ENCODE measurements around the gene USP53. TPM values are rescaled to one million over a fixed set of nuclear protein-coding genes. Genes with fewer than 3 reads are reported as not detected.

The USP53 gene
- total RNA-seq, 3 donors from 2014 or later (not counting 1 experiment from before 2014, with no cell fraction given) = 8.9 to 10.5 (median 9.3) TPM

- TF ChIP-seq, protein P1, sequence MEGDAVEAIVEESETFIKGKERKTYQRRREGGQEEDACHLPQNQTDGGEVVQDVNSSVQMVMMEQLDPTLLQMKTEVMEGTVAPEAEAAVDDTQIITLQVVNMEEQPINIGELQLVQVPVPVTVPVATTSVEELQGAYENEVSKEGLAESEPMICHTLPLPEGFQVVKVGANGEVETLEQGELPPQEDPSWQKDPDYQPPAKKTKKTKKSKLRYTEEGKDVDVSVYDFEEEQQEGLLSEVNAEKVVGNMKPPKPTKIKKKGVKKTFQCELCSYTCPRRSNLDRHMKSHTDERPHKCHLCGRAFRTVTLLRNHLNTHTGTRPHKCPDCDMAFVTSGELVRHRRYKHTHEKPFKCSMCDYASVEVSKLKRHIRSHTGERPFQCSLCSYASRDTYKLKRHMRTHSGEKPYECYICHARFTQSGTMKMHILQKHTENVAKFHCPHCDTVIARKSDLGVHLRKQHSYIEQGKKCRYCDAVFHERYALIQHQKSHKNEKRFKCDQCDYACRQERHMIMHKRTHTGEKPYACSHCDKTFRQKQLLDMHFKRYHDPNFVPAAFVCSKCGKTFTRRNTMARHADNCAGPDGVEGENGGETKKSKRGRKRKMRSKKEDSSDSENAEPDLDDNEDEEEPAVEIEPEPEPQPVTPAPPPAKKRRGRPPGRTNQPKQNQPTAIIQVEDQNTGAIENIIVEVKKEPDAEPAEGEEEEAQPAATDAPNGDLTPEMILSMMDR (IDR thresholded peaks at IDR 0.05) = no peak
- H3K36me3 Mint-ChIP-seq = no peaks in the 10 kb centered on the region
- no peaks in the 10 kb centered on the region for H3K27me3 Mint-ChIP-seq (ENCODE audit: low read depth in 2 of 2)
- peaks cover 16 to 24% of the 10 kb centered on the region in 2 donors for H3K4me1 Mint-ChIP-seq
- no peak overlapping the region for H3K4me3 ChIP-seq (ENCODE audit: low read length)
- H3K4me3 Mint-ChIP-seq = no peak overlapping the region
- H3K4me1 ChIP-seq (ENCODE audit: control insufficient read depth, insufficient read depth, low read length) = peaks cover 4% of the 10 kb centered on the region
- ATAC-seq (no peak), DNase-seq (no peak)
- intact Hi-C loops (cut with micrococcal nuclease) = no loop called here
- no peaks in the 10 kb centered on the region for H3K27me3 ChIP-seq (ENCODE audit: control insufficient read depth, insufficient read depth, low read length)
- no peak overlapping the region for H3K27ac ChIP-seq (ENCODE audit: low read length)
- no peaks in the 10 kb centered on the region for H3K9me3 Mint-ChIP-seq
- no peaks in the 10 kb centered on the region for H3K36me3 ChIP-seq (ENCODE audit: control insufficient read depth, insufficient read depth, low read length)
- H3K9me3 ChIP-seq (ENCODE audit: control insufficient read depth, insufficient read depth, low read length) = no peaks in the 10 kb centered on the region
- H3K27ac Mint-ChIP-seq = peak overlapping the region in 1 of 2 donors; percentile 34
Measured at GRCh38 chr4:119233191-119233590, 20.7 kb downstream of the USP53 start.

- Mint-ChIP-seq H3K4me3 (no peak overlapping the region), H3K27ac (no peak overlapping the region), H3K36me3 (no peaks in the 10 kb centered on the region), H3K9me3 (no peaks in the 10 kb centered on the region), H3K27me3 (ENCODE audit: low read depth in 2 of 2) (no peaks in the 10 kb centered on the region), H3K4me1 (peaks cover 16 to 21% of the 10 kb centered on the region in 2 donors)
- intact Hi-C loops (cut with micrococcal nuclease) = no loop called here
- Histone ChIP-seq H3K27me3 (ENCODE audit: control insufficient read depth, insufficient read depth, low read length) (no peaks in the 10 kb centered on the region), H3K4me1 (ENCODE audit: control insufficient read depth, insufficient read depth, low read length) (peaks cover 4% of the 10 kb centered on the region), H3K36me3 (ENCODE audit: control insufficient read depth, insufficient read depth, low read length) (no peaks in the 10 kb centered on the region), H3K9me3 (ENCODE audit: control insufficient read depth, insufficient read depth, low read length) (no peaks in the 10 kb centered on the region), H3K4me3 (ENCODE audit: low read length) (no peak overlapping the region), H3K27ac (ENCODE audit: low read length) (no peak overlapping the region)
- DNase-seq = no peak
- TF ChIP-seq, protein P1 (IDR thresholded peaks at IDR 0.05) = no peak
- 25% methylated on average over 3 of the region's 3 CpGs for WGBS (ENCODE audit: insufficient coverage)
- peak in 1 of 3 donors; percentile 53 for ATAC-seq
Measured at GRCh38 chr4:119233750-119234149, 21.2 kb downstream of the USP53 start.

DNA sequence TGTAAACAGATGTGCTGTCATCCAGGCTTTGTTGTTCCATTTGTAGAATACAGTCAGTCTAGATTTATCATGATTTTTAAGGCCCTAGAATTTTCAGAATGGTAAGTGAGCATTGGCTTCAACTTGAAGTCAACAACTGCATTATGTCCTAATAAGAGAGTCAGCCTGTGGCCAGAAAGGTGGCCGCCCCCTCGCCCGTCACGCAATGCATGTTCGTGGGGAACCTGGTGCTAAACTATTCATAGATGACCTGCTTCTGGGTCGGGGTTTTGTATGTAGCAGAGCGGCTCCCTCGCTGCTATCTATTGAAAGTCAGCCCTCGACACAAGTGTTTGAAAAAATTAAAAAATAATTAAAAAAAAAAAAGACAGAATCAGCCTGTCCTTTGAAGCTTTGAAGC is 24.7 kb downstream of the USP53 start:
- 92% methylated on average over 9 of the region's 9 CpGs for whole genome bisulfite sequencing (ENCODE audit: insufficient coverage)
- no peaks in the 10 kb centered on the region for H3K27me3 Mint-ChIP-seq (ENCODE audit: low read depth in 2 of 2)

DNA sequence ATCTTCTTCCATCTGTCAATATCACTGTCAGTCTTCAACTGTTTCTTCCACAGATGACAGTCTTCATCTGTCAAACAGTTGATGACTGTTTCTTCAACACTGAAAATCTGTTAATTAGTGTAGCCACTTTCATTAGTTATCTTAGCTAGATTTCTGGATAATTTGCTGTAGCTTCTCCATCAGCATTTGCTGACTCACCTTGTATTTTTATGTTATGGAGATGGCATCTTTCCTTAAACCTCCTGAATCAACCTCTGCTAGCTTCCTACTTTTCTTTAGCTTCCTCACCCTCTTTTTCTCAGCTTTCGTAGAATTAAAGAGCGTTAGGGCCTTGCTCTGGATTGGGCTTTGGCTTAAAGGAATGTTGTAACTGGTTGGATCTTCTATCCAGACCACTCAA is 25.1 kb downstream of the USP53 start:
- no peak for DNase-seq
- H3K4me1 ChIP-seq (ENCODE audit: control insufficient read depth, insufficient read depth, low read length) = peaks cover 4% of the 10 kb centered on the region
- no CpG with 5 or more reads among the region's 2 CpGs for WGBS (ENCODE audit: insufficient coverage)
- Mint-ChIP-seq H3K4me1 (peaks cover 13 to 16% of the 10 kb centered on the region in 2 donors), H3K9me3 (no peaks in the 10 kb centered on the region), H3K36me3 (no peaks in the 10 kb centered on the region), H3K27ac (no peak overlapping the region), H3K27me3 (ENCODE audit: low read depth in 2 of 2) (no peaks in the 10 kb centered on the region), H3K4me3 (no peak overlapping the region)
- no peaks in the 10 kb centered on the region for H3K36me3 ChIP-seq (ENCODE audit: control insufficient read depth, insufficient read depth, low read length)
- no peak overlapping the region for H3K27ac ChIP-seq (ENCODE audit: low read length)
- H3K9me3 ChIP-seq (ENCODE audit: control insufficient read depth, insufficient read depth, low read length) = no peaks in the 10 kb centered on the region
- intact Hi-C loops (cut with micrococcal nuclease) = no loop called here
- no peak for ATAC-seq
- no peaks in the 10 kb centered on the region for H3K27me3 ChIP-seq (ENCODE audit: control insufficient read depth, insufficient read depth, low read length)
- TF ChIP-seq, protein P1 (IDR thresholded peaks at IDR 0.05) = no peak
- no peak overlapping the region for H3K4me3 ChIP-seq (ENCODE audit: low read length)

More for the DNA sequence above, 24.7 kb downstream of the USP53 start:
- H3K27ac Mint-ChIP-seq = no peak overlapping the region
- Histone ChIP-seq H3K4me1 (ENCODE audit: control insufficient read depth, insufficient read depth, low read length) (peaks cover 4% of the 10 kb centered on the region), H3K9me3 (ENCODE audit: control insufficient read depth, insufficient read depth, low read length) (no peaks in the 10 kb centered on the region), H3K27me3 (ENCODE audit: control insufficient read depth, insufficient read depth, low read length) (no peaks in the 10 kb centered on the region), H3K27ac (ENCODE audit: low read length) (no peak overlapping the region), H3K4me3 (ENCODE audit: low read length) (no peak overlapping the region), H3K36me3 (ENCODE audit: control insufficient read depth, insufficient read depth, low read length) (no peaks in the 10 kb centered on the region)
- no peak for DNase-seq
- no peak overlapping the region for H3K4me3 Mint-ChIP-seq
- intact Hi-C loops (cut with micrococcal nuclease) = no loop called here
- no peaks in the 10 kb centered on the region for H3K36me3 Mint-ChIP-seq
- ATAC-seq = no peak
- H3K9me3 Mint-ChIP-seq = no peaks in the 10 kb centered on the region
- H3K4me1 Mint-ChIP-seq = peaks cover 13 to 16% of the 10 kb centered on the region in 2 donors
- TF ChIP-seq, protein P1 (IDR thresholded peaks at IDR 0.05) = no peak
